Activated T-cell treated with anti-CD3 and anti-CD28 coated beads, Interleukin-2, amount 50 U/mL, for 24 hours (primary cell): Measurements from ENCODE around the gene MLH3.

Experiments
- DNase-seq: peaks from one replicate; pipeline ENCODE4 v3.0.0-alpha.2; 2020
- H3K27ac Mint-ChIP-seq: 2 replicates; pipeline ENCODE4 v1.8.0; 2020; ENCODE audit warnings: mild to moderate bottlenecking, mixed read lengths
- H3K27me3 Mint-ChIP-seq: 2 replicates; pipeline ENCODE4 v1.8.0; 2020; ENCODE audit warnings: mixed read lengths
- H3K36me3 Mint-ChIP-seq: 2 replicates; pipeline ENCODE4 v1.8.0; 2020; ENCODE audit warnings: low read depth, mixed read lengths
- H3K4me1 Mint-ChIP-seq: 2 replicates; pipeline ENCODE4 v1.8.0; 2020; ENCODE audit warnings: low read depth, mixed read lengths
- H3K4me3 Mint-ChIP-seq: 2 replicates; pipeline ENCODE4 v1.8.0; 2020; ENCODE audit warnings: mild to moderate bottlenecking, moderate library complexity, mixed read lengths
- H3K9me3 Mint-ChIP-seq: 2 replicates; pipeline ENCODE4 v1.8.0; 2020; ENCODE audit warnings: mixed read lengths

The MLH3 gene

GRCh38 chr14:75050852-75051555, at the start of gene MLH3:
MLH3 (minus strand) TSS chr14:75051467; CDS start chr14:75049655, 1,812 bp downstream.
- Mint-ChIP-seq H3K27ac (peak within 1 kb of the TSS; percentile 97), H3K9me3 (no peaks in the 10 kb centered on the region), H3K36me3 (peaks cover 84% of the 10 kb centered on the region), H3K4me1 (peaks cover 75% of the 10 kb centered on the region), H3K27me3 (no peaks in the 10 kb centered on the region), H3K4me3 (peak within 1 kb of the TSS; percentile 89)
- DNase-seq = peak; percentile 86

- H3K4me3 Mint-ChIP-seq = no peak overlapping the region
- no peak for DNase-seq
- no peaks in the 10 kb centered on the region for H3K27me3 Mint-ChIP-seq
- peaks cover 89% of the 10 kb centered on the region for H3K36me3 Mint-ChIP-seq
- H3K9me3 Mint-ChIP-seq = no peaks in the 10 kb centered on the region
- H3K4me1 Mint-ChIP-seq = no peaks in the 10 kb centered on the region
- H3K27ac Mint-ChIP-seq = no peak overlapping the region
Observed at GRCh38 chr14:75098682-75099081, 47.4 kb upstream of the MLH3 start.

- Mint-ChIP-seq H3K4me1 (no peaks in the 10 kb centered on the region), H3K27ac (no peak overlapping the region), H3K9me3 (no peaks in the 10 kb centered on the region), H3K4me3 (no peak overlapping the region), H3K27me3 (no peaks in the 10 kb centered on the region), H3K36me3 (peaks cover 86% of the 10 kb centered on the region)
- no peak for DNase-seq
Observed at GRCh38 chr14:75098212-75098611, 46.9 kb upstream of the MLH3 start.

- Mint-ChIP-seq H3K27ac (no peak overlapping the region), H3K27me3 (no peaks in the 10 kb centered on the region), H3K4me1 (no peaks in the 10 kb centered on the region), H3K9me3 (no peaks in the 10 kb centered on the region), H3K36me3 (peaks cover 88% of the 10 kb centered on the region), H3K4me3 (no peak overlapping the region)
- no peak for DNase-seq
Observed at GRCh38 chr14:75096959-75097358, 45.7 kb upstream of the MLH3 start.

GRCh38 chr14:75095690-75096089, 44.4 kb upstream of the MLH3 start:
- no peak overlapping the region for H3K27ac Mint-ChIP-seq
- no peaks in the 10 kb centered on the region for H3K9me3 Mint-ChIP-seq
- DNase-seq = no peak
- H3K4me1 Mint-ChIP-seq = no peaks in the 10 kb centered on the region
- H3K4me3 Mint-ChIP-seq = no peak overlapping the region
- no peaks in the 10 kb centered on the region for H3K27me3 Mint-ChIP-seq
- peaks cover 91% of the 10 kb centered on the region for H3K36me3 Mint-ChIP-seq

- Mint-ChIP-seq H3K9me3 (no peaks in the 10 kb centered on the region), H3K27ac (no peak overlapping the region), H3K27me3 (no peaks in the 10 kb centered on the region), H3K4me1 (no peaks in the 10 kb centered on the region), H3K4me3 (no peak overlapping the region), H3K36me3 (peaks cover 92% of the 10 kb centered on the region)
- DNase-seq = no peak
Observed at GRCh38 chr14:75094896-75095295, 43.6 kb upstream of the MLH3 start.

- no peak overlapping the region for H3K27ac Mint-ChIP-seq
- H3K9me3 Mint-ChIP-seq = no peaks in the 10 kb centered on the region
- peaks cover 85% of the 10 kb centered on the region for H3K36me3 Mint-ChIP-seq
- no peaks in the 10 kb centered on the region for H3K27me3 Mint-ChIP-seq
- no peak overlapping the region for H3K4me3 Mint-ChIP-seq
- no peak for DNase-seq
- H3K4me1 Mint-ChIP-seq = no peaks in the 10 kb centered on the region
Observed at GRCh38 chr14:75092698-75093097, 41.4 kb upstream of the MLH3 start.

GRCh38 chr14:75091251-75091650, 40.0 kb upstream of the MLH3 start:
- H3K4me3 Mint-ChIP-seq = no peak overlapping the region
- peak overlapping the region; percentile 31 for H3K27ac Mint-ChIP-seq
- no peak for DNase-seq
- H3K27me3 Mint-ChIP-seq = no peaks in the 10 kb centered on the region
- H3K9me3 Mint-ChIP-seq = no peaks in the 10 kb centered on the region
- no peaks in the 10 kb centered on the region for H3K4me1 Mint-ChIP-seq
- peaks cover 85% of the 10 kb centered on the region for H3K36me3 Mint-ChIP-seq

GRCh38 chr14:75090353-75090752, 39.1 kb upstream of the MLH3 start:
- Mint-ChIP-seq H3K27me3 (no peaks in the 10 kb centered on the region), H3K4me3 (no peak overlapping the region), H3K36me3 (peaks cover 84% of the 10 kb centered on the region), H3K9me3 (no peaks in the 10 kb centered on the region), H3K27ac (no peak overlapping the region), H3K4me1 (no peaks in the 10 kb centered on the region)
- no peak for DNase-seq

GRCh38 chr14:75088566-75089373, 37.5 kb upstream of the MLH3 start:
- peaks cover under 1% of the 10 kb centered on the region for H3K4me1 Mint-ChIP-seq
- no peak overlapping the region for H3K4me3 Mint-ChIP-seq
- H3K27ac Mint-ChIP-seq = no peak overlapping the region
- H3K27me3 Mint-ChIP-seq = no peaks in the 10 kb centered on the region
- DNase-seq = no peak
- no peaks in the 10 kb centered on the region for H3K9me3 Mint-ChIP-seq
- H3K36me3 Mint-ChIP-seq = peaks cover 86% of the 10 kb centered on the region

GRCh38 chr14:75088153-75088552, 36.9 kb upstream of the MLH3 start:
- H3K4me3 Mint-ChIP-seq = no peak overlapping the region
- H3K27me3 Mint-ChIP-seq = no peaks in the 10 kb centered on the region
- H3K27ac Mint-ChIP-seq = no peak overlapping the region
- no peaks in the 10 kb centered on the region for H3K9me3 Mint-ChIP-seq
- H3K36me3 Mint-ChIP-seq = peaks cover 89% of the 10 kb centered on the region
- DNase-seq = no peak
- peaks cover 5% of the 10 kb centered on the region for H3K4me1 Mint-ChIP-seq

GRCh38 chr14:75084513-75084912, 33.2 kb upstream of the MLH3 start:
- no peaks in the 10 kb centered on the region for H3K9me3 Mint-ChIP-seq
- peak overlapping the region; percentile 26 for H3K27ac Mint-ChIP-seq
- no peak overlapping the region for H3K4me3 Mint-ChIP-seq
- H3K36me3 Mint-ChIP-seq = peaks cover 84% of the 10 kb centered on the region
- peaks cover 9% of the 10 kb centered on the region for H3K4me1 Mint-ChIP-seq
- no peaks in the 10 kb centered on the region for H3K27me3 Mint-ChIP-seq
- DNase-seq = no peak

- H3K4me1 Mint-ChIP-seq = peaks cover 9% of the 10 kb centered on the region
- H3K9me3 Mint-ChIP-seq = no peaks in the 10 kb centered on the region
- H3K27ac Mint-ChIP-seq = peak overlapping the region; percentile 79
- H3K36me3 Mint-ChIP-seq = peaks cover 74% of the 10 kb centered on the region
- H3K27me3 Mint-ChIP-seq = no peaks in the 10 kb centered on the region
- H3K4me3 Mint-ChIP-seq = no peak overlapping the region
- DNase-seq = no peak
Observed at GRCh38 chr14:75083271-75083670, 32.0 kb upstream of the MLH3 start.

- Mint-ChIP-seq H3K27me3 (no peaks in the 10 kb centered on the region), H3K36me3 (peaks cover 59% of the 10 kb centered on the region), H3K4me1 (peaks cover 9% of the 10 kb centered on the region), H3K9me3 (no peaks in the 10 kb centered on the region), H3K27ac (no peak overlapping the region), H3K4me3 (no peak overlapping the region)
- no peak for DNase-seq
Observed at GRCh38 chr14:75081660-75082229, 30.5 kb upstream of the MLH3 start.

GRCh38 chr14:75079521-75079920, 28.3 kb upstream of the MLH3 start:
- H3K27ac Mint-ChIP-seq = no peak overlapping the region
- peaks cover 39% of the 10 kb centered on the region for H3K36me3 Mint-ChIP-seq

More at GRCh38 chr14:75079521-75079920, 28.3 kb upstream of the MLH3 start:
- no peak for DNase-seq
- no peaks in the 10 kb centered on the region for H3K9me3 Mint-ChIP-seq
- peaks cover 9% of the 10 kb centered on the region for H3K4me1 Mint-ChIP-seq
- no peak overlapping the region for H3K4me3 Mint-ChIP-seq
- no peaks in the 10 kb centered on the region for H3K27me3 Mint-ChIP-seq
